ENCODE results near the gene VAPB.

VAPB gene

DNA sequence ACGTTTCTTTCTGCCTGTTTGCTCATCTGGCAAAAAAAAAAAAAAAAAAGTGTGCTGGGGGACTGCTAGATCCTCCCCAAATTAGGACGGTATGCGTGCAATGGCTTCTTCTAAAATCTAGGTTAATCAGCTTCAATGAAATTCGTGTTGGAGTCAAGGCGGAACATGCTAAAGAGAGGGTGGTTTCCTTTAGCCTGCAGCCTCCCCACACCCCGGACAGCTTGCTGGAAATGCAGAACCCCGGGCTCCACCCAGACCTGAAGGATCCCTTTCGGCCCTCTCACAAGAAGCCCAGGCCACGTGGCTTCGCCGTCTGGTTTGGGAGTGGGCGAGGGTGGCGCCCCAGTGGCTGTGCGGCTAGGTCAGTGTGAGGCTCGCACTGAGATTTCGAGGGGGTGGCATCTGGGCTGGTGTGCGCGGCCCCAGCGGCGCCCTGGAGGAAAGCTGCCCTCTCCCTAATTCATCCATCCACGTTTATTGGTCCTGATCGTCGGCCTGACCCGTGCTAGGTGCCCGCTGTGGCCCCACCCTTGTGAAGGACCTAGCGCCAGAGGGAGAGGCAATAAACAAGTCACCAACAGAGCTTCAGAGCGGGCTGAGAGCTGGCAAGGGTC lies 77.2 kb downstream of the VAPB start:
- DNase-seq, result no peak

DNA sequence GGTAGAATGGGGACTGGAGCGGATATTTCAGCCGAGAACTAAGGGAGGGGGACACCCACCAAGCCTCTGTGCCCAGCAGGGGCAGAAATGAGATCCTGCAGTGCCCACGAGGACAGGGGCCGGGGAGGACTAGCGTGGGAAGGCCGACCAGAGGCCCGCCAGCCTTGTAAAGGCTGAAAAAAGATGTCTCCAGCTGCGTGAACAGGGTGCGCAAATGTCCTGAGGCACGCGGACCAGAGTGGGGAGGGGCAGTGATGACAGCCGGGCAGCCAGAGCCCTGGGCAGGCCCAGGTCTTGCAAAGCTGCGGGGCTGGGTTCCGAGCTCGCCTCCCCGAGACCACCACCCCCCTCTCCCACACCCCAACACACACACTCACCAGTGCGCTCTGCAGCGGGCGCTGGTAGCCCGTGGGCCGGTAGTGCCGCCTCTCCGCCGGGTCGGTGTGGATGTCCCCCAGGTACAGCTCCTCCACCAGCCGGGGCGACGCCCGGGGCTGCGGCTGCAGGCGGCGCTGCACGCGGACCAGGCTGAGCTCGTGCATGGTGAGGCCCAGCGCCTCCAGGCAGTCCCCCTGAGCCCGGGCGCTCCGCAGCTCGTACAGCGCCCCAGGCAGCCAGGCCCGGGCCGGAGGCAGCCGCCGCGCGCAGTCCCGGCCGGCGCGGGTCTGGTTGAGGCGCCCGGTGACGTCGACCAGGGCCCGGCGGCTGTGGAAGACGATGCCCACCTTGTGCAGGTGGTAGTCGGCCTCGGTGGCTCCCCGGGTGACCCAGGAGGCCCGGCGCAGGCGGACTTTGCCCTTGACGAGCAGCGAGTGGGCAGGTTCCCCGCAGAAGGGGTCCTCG lies 77.9 kb downstream of the VAPB start:
- DNase-seq, result no peak

DNA sequence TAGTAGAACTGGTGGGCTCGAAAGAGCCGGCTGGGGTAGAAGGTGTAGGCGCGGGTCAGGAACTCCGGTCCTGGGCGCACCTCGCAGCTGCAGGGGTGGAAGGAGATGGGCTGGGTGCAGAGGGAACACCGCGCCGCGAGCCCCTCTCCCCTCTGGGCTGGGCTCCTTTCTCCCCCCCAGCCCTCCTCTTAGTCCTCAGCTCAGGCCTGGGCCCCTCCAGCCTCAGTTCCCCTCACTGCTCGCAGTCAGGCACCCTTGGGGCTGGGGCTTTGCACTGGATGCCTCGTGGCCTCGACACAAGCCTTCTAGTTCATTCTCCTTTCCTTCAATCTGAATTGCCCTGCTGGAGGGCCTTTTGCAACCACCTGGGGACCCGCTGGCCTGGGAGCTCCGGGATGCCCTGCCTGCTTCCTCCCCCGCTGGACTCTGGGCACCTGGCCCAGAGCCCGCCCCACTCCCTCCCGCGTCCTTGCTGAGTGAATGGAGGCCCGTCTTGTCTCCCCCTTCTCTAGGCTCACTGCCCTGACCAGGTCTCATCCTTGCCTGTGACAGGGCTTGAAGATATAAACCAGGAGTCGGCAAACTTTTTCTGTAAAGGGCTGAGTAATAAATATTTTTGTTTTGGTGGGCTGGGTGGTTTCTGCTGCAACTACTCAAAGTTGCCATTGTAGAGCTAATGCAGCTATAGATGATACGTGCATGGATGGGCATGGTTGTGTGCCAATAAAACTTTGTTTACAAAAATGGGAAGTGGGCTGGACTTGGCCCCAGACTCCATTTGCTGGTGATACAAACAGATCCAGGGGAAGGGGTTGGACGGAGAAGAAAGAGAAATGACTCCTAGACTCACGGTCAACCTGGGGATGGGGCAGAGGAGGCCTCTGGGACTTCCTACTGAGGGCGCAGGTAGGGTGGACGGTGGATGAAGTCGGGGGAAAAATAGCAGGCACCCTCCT lies 78.8 kb downstream of the VAPB start:
- no peak for DNase-seq

DNA sequence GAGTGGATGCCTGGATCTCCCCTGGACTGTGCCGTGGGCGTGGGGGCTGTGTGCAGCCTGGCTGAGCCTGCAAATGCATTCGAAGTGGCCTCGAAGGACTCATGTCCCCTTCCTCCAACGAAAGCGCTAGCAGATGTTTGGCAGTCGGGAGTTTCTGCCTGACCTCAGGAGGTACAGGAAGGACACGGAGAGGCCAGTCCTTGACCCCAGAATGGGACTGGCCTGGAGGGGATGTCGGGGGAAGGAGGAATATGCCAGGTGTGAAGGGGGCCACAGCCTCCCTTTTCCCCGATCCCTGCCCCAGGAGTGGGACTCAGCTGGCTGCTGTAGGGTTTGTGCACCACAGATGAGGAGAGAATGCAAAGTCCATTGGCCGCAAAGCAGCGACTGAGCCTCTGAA lies 80.6 kb downstream of the VAPB start:
- no peak for DNase-seq

DNA sequence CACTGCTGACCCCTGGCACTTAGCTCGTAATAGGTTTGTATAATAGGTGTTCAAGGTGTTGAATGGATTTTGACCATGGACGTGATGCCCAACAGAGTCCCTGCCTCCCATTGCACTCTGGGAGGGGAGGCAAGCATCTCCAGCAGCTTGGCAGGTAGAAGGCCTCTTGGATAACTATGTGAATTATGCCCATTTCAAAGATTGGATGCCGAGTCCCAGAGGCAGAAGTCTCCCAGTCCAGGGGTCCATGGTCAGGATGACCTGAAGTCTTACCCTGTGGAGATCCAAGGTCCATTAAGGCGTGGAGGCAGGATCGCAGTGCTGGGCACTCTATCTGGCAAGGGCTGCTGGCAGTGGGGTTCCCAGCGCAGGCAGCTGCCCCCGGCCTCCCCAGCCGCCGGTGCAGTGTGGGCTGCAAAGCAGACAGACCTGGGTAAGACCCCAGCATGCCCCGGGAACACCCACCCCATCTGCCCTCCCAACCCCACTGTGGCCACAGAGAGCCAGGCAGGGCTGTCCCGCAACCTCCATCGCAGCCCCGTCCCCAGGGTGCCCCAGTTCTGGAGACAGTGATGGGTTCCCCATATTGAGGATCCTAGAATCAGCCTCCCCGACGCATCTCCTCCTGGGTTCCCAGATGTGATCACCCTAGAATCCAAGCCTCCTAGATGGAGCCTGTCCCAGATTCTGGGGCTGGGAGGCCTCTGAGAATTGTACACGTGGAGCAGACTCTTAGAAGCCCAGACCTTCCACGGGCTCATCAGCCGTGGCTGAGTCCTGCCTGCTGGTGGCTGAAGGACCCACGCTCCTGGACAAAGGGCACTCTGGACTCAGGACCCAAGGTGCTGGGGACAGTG lies 81.5 kb downstream of the VAPB start:
- DNase-seq, result no peak

DNA sequence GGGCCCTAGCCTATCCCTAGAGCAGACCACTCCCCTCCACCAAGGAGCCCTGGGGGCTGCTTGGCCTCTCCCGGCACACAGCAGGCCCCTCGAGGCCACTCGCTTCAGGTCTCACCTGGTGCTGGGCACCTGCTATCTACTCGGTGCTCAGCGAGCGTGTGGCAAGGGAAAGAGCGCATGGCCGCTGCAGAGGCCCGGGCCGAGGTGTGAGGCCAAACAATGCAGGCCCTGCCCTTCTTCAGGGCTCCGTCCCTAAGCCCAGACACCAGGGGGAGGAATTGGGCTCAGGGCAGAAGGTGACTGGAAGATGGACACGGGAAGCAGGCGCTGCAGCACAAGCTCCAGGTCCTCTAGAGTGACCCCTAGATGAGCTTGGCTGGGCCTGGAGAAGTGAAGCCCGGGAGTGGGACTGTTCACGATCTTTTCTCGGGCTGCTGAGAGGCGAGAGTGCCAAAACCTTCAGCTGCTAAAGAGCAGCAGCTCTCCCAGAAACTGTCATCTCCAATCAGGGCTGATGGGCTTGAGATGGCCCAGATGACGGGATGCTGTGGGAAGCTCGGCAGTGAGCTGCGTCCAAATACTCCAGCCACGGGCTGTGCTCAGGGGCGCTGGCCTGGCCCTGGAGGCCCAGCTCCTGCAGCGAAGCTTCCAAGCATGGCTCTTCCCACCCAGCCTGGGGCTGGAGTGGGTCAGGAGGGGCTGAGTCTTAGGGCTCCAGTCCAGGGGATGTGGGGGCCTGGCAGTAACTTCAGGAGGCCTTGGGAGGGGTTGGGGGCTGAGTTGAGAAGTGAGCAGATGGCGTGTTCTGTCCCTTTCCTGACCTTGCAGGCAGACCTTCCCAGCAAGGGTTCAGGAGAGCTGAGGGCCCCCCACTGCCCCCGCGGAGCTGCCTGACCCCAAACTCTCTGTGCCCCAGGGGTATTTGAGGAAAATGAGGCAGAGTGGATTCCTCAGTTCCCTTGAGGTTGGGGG lies 82.5 kb downstream of the VAPB start:
- DNase-seq, result no peak

DNA sequence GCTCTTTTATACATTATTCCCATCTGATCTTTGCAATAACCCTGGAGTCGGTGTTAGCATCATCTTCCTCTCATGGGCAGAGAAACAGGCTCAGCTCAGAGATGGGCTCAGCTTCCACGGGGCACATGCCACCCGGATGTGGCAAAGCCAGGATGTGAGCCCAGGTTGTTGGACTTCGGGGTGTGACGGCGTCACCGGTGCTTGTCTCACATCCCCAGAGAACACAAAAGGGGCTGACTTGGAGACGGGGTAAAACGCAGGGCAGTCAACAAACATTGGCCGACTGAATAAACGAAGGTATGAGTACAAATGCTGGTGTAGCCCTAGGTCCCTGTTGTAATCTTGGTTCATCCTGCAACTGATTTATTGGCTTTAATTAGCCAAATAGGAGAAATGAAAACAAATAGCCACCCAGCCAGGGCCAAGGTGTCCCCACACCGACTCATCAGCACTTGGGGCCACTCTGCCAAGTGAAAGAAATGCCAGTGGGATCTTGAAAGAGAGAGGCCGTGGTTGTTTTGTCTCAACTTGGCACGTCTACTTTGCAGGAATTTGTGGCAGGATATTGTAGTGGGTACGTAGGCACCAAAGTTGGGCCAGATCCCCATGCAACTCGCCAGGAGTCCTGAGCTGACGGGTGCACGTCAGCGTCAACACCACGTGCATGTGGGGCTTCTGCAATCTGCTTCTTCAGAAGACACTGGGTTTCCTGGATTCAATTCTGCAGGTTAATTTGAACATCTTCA lies 83.4 kb downstream of the VAPB start:
- no peak for DNase-seq

DNA sequence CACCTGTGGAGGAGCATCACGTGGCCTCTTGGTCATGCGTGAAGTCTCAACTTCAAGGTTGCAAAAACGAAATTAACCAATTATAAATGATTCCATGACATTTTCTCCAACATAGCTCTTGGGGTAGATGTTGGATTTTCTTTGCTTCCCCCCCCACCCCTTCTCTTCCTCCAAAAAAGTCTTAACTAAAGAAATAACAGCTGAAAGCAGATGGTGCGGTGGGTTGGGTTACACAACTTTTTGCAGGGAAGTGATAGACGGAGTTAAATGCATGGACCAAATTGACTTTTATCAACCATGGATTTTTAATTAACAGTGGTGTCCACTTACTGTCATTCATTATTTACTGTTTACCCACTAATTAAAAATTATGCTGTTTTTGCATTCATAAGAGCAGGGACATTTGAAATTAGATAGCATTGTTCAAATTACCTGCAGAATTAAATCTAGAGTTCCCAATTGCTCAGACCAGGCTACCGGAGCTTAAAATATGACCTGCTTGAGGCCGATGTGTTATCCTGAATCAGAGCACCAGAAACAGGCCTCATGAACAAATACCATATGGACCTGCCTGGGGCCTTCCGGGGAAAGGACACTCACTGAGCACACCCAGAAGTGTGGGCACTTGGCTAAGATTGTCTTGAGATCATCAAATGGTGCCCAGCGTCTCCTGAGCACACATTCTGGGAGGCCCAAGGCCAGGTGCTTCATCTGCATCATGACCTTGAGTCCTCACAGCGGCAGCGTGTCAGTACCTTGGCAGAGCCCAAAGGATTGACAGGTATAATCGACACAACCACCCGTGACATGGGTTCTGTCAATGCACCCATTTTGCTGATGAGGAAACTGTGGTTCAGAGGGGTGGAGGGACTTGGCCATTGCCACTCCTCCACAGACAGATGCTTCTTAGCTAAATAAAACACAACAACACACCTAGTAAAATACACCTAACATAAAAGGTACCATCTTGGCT lies 84.7 kb downstream of the VAPB start:
- no peak for DNase-seq

DNA sequence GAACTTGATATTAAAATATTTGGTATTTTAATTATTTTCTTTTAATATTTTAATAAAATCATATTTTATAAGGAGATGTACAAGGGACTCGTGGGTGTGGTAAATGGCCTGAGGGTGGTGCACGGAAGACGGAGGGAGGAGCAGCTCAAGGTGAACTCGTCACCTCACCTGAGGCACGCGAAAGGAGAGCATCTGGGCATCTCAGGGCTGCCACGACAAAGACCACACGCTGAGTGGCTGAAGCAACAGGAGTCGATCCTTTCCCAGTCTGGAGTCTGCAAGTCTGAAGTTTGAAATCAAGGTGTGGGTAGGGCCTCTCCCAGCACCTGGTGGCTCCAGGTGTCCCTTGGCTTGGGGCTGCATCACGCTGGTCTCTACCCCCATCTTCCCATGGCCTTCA lies 86.4 kb downstream of the VAPB start:
- no peak for DNase-seq

DNA sequence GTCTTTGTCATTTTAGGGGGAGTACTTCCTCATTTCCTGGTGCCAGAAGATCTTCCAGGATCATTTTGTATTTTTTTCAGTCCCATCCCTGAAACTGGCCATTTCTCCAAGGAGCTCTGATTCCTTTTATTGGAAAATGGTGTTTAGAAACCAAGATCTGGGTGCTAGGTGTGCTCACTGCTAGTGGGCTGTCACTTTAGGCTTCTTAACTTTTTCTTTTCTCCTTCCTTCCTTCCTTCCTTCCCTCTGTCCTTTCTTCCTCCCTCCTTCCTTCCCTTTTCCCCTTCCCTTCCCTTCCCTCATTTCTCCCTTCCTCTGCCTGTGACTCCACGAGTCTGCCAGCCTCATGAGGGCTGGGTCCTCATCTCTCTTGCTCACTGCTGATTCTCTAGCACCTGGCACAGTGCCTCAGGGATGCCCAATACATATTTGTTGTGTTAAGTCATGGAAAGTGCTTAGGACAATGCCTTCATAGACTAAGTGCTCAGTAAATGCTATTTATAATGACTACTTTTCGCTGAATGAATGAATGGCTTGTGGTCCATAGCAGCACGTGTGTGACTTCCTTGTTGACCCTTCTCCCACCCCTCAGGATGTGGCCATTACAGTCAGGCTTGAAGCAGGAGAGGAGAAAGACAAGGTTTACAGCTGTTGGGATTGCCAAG lies 89.2 kb downstream of the VAPB start:
- DNase-seq, result no peak

DNA sequence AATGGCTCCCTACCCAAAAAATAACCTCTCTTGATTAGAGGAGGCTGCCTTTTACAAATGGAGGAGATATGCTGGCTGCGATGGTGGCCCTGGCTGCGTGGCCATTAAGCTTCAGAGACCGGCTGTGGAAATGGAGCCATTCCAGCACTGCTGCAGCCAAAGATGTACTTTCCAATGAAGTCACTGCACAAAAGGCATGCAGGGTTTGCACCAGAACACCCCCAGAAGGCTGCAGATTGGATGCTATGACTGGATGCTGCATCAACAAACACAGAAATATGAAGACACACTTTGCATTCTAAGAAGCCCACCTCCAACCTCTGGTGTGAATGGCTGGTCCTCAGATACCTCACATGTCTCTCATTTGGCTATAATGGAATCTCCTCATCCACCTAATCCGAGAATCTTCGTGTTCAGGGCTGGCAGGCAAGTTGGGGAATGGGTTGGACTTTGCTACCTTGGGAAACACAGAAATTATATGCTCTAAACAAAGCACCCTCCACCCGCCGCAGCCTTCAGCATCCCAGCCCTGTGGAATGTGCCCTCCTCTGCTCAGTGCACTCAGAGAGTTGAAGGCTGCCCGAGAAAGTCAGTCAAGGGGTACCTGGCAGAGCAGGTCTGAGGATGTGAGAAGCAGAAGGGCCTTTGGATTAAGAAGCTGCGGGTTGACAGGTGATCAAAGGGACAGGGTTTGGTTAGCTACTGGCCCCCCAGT lies 90.9 kb downstream of the VAPB start:
- DNase-seq, result no peak

DNA sequence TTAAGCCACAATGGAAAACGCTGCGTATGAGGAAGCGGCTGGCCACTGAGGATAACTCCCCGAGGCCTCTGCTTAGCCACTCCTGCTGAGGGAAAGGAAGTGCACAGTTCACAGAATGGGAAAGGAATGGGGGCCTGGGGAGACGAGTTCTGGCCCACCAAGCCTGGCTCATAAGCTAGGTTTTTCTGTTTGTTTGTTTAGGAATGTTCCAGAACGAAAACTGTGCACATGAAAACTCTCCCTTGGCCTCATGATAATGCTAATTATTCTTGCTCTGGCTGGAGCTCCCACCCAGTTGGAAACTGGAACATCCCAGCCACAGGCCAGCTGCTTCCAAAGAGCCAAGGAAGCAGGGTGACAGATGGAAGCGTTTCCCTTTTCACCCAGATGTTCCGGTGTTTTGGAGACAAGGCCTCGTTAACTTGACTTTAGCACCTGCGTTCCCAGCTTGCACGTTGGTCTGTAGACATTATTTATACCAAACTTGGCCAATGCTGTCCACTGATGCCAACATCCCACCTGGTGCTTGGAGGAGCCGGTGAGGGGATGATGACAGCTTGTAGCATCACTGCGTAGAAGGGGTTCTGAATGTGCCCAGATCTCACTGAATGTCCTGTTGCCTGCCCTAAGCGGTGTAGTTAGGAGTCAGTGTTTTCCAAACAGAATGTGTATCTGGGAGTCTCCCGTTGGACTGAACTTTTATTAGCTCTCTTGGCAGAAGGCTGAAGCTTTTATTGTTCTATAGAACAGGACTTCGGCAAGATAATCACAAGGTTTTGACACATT lies 91.7 kb downstream of the VAPB start:
- no peak for DNase-seq

DNA sequence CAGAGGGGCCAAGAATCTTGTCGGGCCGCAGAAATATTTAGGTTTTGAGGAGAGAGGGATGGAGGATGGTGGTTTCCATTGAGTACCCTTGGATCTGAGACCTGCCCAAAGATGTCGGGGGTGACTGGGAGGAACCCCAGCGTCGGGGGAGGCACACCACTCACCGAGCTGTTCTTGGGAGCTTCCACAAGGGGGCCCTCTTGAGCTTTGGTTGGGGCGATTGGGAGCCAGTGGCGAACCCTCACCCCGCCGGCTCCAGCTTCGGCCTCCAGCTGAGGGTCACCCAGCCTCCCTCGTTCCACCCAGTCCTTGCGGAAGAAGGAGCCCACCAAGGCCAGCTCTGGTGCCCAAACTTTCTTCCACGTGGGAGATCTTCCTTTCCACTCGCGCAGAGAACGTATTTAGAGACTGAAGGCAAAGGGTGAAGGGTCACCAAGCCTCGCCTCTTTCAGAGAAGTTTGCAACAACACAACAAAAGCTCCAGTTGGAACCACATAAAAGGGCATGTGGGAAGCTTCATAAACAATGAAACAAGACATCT lies 92.5 kb downstream of the VAPB start:
- peak; percentile 26 for DNase-seq

DNA sequence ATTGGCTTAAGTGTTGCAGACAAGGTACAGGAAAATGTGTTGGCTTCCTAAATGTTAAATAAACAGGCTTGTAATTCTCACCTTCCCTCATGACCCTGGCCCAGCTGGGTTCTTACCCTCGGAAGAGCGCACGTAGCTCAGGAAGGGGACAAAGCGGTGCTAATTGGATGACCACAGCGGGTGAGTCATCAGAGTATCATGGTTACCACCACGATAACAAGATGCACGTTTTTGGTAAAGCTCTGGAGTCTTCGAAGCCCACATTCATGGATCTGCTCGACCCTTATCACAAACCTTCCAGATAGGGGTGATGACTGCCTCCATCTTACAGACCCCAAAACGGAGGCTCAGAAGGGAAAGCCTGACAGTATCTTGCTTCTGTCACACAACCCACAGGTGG lies 93.4 kb downstream of the VAPB start:
- no peak for DNase-seq

DNA sequence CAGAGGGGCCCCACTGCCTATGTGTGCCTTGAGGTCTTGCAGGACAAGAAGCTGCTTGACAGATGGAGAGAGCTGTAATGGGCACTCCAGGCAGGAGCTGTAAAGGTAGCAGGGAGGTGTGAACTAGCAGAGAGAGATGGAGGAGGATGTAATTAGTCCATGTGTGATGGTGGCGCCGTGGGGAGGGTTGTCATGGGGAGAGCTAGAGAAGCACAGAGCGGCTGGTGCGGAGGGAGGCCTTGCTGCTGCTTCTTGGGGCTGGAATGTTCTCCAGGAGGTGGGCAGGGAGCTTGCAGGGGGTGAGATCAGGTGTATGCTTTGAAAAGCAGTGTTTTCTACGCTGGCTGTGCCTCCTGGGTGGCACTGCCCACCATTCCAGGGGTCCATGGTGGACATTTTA lies 94.0 kb downstream of the VAPB start:
- DNase-seq, result no peak

DNA sequence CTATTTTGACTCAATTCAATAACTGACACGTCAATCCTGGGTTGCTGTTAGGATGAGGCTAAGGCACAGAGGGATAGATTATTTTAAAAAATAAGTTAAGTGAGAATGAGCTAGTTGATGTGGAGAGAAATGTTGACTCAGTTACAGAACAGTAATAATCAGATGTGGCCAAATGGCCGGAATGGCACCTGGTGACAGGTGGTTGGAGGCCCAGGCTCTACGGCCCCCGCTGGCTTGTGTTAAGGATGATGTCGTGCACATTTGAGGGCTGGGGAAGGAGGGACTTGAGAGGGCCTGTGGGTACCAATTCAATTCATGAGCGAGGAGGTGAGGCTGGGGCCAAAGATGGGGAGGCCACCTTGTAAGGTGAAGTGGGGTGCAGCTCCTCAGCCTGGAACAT lies 94.4 kb downstream of the VAPB start:
- DNase-seq, result no peak

DNA sequence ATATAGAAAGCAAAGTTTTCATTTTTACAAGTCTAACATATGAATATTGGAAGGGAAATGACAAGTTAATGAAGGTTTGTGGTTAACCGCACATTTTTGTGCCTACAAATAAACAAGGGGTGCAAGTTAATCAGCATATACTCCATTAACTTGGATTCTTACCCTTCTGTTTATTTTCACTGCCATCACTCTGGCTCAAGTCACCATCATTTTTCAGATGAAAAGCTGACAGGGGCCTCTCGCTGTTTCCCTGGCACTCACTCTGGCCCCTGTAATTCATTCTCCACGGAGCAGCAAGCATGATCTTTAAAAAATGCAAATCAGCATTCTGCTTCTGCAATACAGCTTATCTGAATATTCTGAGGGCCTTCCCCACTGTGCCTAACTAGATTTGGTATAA lies 96.4 kb downstream of the VAPB start:
- no peak for DNase-seq
